Colonic mucosa (tissue), 4 donors: ENCODE measurements around the gene GATA3. TPM values are rescaled to one million over a fixed set of nuclear protein-coding genes. Genes with fewer than 3 reads are reported as not detected.

ENCODE experiments used
- DNase-seq: peaks from one replicate; pipeline ENCODE4 v3.0.0-alpha.2; 2020
- H3K27ac ChIP-seq: fragments of 200-600 bp; one replicate; pipeline ENCODE4 v1.8.0; 2021
- H3K27me3 ChIP-seq: fragments of 200-600 bp; one replicate; pipeline ENCODE4 v1.8.0; 2021
- H3K36me3 ChIP-seq: fragments of 200-600 bp; one replicate; pipeline ENCODE4 v1.8.0; 2021
- H3K4me1 ChIP-seq: fragments of 200-600 bp; one replicate; pipeline ENCODE4 v1.8.0; 2021; ENCODE audit warnings: mild to moderate bottlenecking
- H3K4me3 ChIP-seq: fragments of 200-600 bp; one replicate; pipeline ENCODE4 v1.8.0; 2021
- H3K9ac ChIP-seq, 2 donors: one replicate each; pipeline ENCODE4 v1.7.0; 2013; ENCODE audit warnings: control low read depth in 2 of 2, low read depth in 2 of 2, low read length in 2 of 2
- H3K9me3 ChIP-seq: fragments of 200-600 bp; one replicate; pipeline ENCODE4 v1.8.0; 2021
- intact Hi-C: fragments of 100-400 bp; cut with DNase I; formaldehyde crosslinking; loops from one replicate; pipeline ENCODE4 v1.14.1; 2022
- total RNA-seq, 2 donors: library from RNA; stranded (reverse); fragmentation: NEBNext Ultra II Directional in 1 of 2; extraction: Animal tissue kit (Norgen Biotek cat#: 25700) in 1 of 2; gene quantifications; one replicate each; pipeline ENCODE4 v1.2.1, GENCODE V29; 2021
- TF ChIP-seq, protein P1 (sequence below): fragments of 200-600 bp; IDR thresholded peaks from one replicate; pipeline ENCODE4 v1.8.0; 2022; ENCODE audit warnings: antibody characterized with exemption, mild to moderate bottlenecking
- donor health status: healthy.
- donor health status: DM: no; HTN: no; CAD: no.
- donor health status: DM: no; HTN: no; CAD: no.

Gene GATA3
- total RNA-seq, 2 donors from 2014 or later, result 0.48 to 0.54 TPM

DNA sequence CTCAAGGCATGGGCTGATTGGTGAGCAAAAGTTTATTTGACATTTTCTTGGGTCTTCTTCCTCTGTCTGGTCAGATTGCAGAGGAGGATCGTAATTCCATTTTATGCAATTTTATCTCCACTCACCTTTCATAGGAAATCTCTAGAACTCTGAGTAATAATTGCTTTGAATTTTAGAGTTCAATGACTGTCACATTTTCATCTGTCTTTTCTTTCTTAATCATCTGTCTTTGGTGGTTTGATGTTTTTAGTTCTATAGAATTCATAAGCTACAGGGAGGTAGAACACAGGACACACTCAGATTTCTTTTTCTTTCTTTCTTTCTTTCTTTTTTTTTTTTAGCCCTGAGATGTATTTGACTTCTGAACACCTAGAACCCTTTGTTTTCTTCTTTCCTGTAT lies 11.6 kb downstream of the GATA3 start:
- H3K27me3 ChIP-seq, result peaks cover 15% of the 10 kb centered on the region

DNA sequence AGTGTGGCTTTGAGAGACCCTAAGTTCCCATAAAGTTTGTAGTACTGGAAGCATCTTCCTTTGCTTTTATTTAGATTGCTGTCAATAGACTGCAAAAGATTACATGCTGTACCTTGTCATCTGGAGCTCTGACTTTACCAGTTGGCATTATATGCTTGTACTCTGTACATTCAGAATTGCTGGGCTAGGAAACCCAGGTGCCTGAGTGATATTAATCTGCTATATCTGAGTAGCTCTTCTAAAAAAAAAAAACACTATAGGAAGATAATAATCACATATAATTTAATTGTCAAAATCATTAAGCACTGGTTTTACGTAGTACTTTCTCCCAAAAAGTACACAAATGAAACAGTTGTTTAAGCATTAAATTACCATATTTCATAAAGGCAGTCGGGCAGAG lies 12.3 kb downstream of the GATA3 start:
- H3K4me3 ChIP-seq, result no peak overlapping the region
- TF ChIP-seq, protein P1, sequence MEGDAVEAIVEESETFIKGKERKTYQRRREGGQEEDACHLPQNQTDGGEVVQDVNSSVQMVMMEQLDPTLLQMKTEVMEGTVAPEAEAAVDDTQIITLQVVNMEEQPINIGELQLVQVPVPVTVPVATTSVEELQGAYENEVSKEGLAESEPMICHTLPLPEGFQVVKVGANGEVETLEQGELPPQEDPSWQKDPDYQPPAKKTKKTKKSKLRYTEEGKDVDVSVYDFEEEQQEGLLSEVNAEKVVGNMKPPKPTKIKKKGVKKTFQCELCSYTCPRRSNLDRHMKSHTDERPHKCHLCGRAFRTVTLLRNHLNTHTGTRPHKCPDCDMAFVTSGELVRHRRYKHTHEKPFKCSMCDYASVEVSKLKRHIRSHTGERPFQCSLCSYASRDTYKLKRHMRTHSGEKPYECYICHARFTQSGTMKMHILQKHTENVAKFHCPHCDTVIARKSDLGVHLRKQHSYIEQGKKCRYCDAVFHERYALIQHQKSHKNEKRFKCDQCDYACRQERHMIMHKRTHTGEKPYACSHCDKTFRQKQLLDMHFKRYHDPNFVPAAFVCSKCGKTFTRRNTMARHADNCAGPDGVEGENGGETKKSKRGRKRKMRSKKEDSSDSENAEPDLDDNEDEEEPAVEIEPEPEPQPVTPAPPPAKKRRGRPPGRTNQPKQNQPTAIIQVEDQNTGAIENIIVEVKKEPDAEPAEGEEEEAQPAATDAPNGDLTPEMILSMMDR, result no peak
- no peaks in the 10 kb centered on the region for H3K9me3 ChIP-seq
- intact Hi-C loops, result no loop called here
- peaks cover 11% of the 10 kb centered on the region for H3K27me3 ChIP-seq
- no peak overlapping the region for H3K27ac ChIP-seq
- no peaks in the 10 kb centered on the region for H3K4me1 ChIP-seq
- DNase-seq, result no peak
- no peaks in the 10 kb centered on the region for H3K36me3 ChIP-seq
- H3K9ac ChIP-seq, result no peak overlapping the region

More for the DNA sequence above, 11.6 kb downstream of the GATA3 start:
- Histone ChIP-seq H3K9me3 (no peaks in the 10 kb centered on the region), H3K4me3 (no peak overlapping the region), H3K9ac (no peak overlapping the region), H3K4me1 (no peaks in the 10 kb centered on the region), H3K27ac (no peak overlapping the region), H3K36me3 (no peaks in the 10 kb centered on the region)
- intact Hi-C loops, result no loop called here
- no peak for DNase-seq
- TF ChIP-seq, protein P1, result no peak

GRCh38 chr10:8069108-8069507 lies 14.6 kb downstream of the GATA3 start:
- Histone ChIP-seq H3K4me1 (no peaks in the 10 kb centered on the region), H3K9me3 (no peaks in the 10 kb centered on the region), H3K27me3 (no peaks in the 10 kb centered on the region), H3K4me3 (no peak overlapping the region), H3K9ac (no peak overlapping the region), H3K27ac (no peak overlapping the region), H3K36me3 (no peaks in the 10 kb centered on the region)
- intact Hi-C loops, result no loop called here
- TF ChIP-seq, protein P1, result no peak
- DNase-seq, result no peak

GRCh38 chr10:8069627-8070026 lies 15.1 kb downstream of the GATA3 start:
- no peak for DNase-seq
- H3K36me3 ChIP-seq, result no peaks in the 10 kb centered on the region
- intact Hi-C loops, result no loop called here
- TF ChIP-seq, protein P1, result no peak
- no peak overlapping the region for H3K4me3 ChIP-seq
- no peaks in the 10 kb centered on the region for H3K27me3 ChIP-seq
- no peaks in the 10 kb centered on the region for H3K4me1 ChIP-seq
- H3K9me3 ChIP-seq, result no peaks in the 10 kb centered on the region
- H3K27ac ChIP-seq, result no peak overlapping the region
- H3K9ac ChIP-seq, result no peak overlapping the region

- no peak for DNase-seq
- Histone ChIP-seq H3K36me3 (no peaks in the 10 kb centered on the region), H3K4me1 (no peaks in the 10 kb centered on the region), H3K4me3 (no peak overlapping the region), H3K9me3 (no peaks in the 10 kb centered on the region), H3K9ac (no peak overlapping the region), H3K27ac (no peak overlapping the region), H3K27me3 (no peaks in the 10 kb centered on the region)
- TF ChIP-seq, protein P1, result no peak
- intact Hi-C loops, result no loop called here
Measured at GRCh38 chr10:8070440-8070839, 16.0 kb downstream of the GATA3 start.

GRCh38 chr10:8071006-8071405 lies 16.5 kb downstream of the GATA3 start:
- no peaks in the 10 kb centered on the region for H3K36me3 ChIP-seq
- intact Hi-C loops, result no loop called here
- H3K9ac ChIP-seq, result no peak overlapping the region
- DNase-seq, result no peak
- TF ChIP-seq, protein P1, result no peak
- H3K27me3 ChIP-seq, result no peaks in the 10 kb centered on the region
- H3K27ac ChIP-seq, result no peak overlapping the region
- H3K4me1 ChIP-seq, result no peaks in the 10 kb centered on the region
- H3K9me3 ChIP-seq, result no peaks in the 10 kb centered on the region
- H3K4me3 ChIP-seq, result no peak overlapping the region
